ENCODE measurements around the gene RARS2. TPM values are rescaled to one million over a fixed set of nuclear protein-coding genes. Genes with fewer than 3 reads are reported as not detected.

The RARS2 gene
- total RNA-seq (10 to 100 TPM; 36.1 to 38.2 TPM), polyA plus RNA-seq (10 to 100 TPM; 23.5 to 26.3 TPM)
- long read RNA-seq, donor 1, transcript RARS2-201 (20 exons, 1,818 nt) = major isoform, 86 of 218 reads
- long read RNA-seq, donor 1, partial matches to known transcripts = 15 of 218 reads
- long read RNA-seq, donor 1, other reads (novel, unspliced or antisense) = 117 of 218 reads
- long read RNA-seq, donor 2, transcript RARS2-201 (20 exons, 1,818 nt) = major isoform, 11 of 46 reads
- long read RNA-seq, donor 2, partial matches to known transcripts = 15 of 46 reads
- long read RNA-seq, donor 2, other reads (novel, unspliced or antisense) = 20 of 46 reads

- ATAC-seq (ENCODE audit: low FRiP score) = peak; percentile 100
- peak within 1 kb of the TSS; percentile 86 to 96 for H3K4me3 ChIP-seq (ENCODE audit: low read length in 2 of 2)
- peaks cover 2 to 14% of the 10 kb centered on the region in 2 donors for H3K4me1 ChIP-seq (ENCODE audit: control insufficient read depth in 1 of 2, insufficient read depth in 2 of 2, low read length in 2 of 2)
- no peaks in the 10 kb centered on the region for H3K36me3 ChIP-seq (ENCODE audit: control insufficient read depth in 1 of 2, insufficient read depth in 2 of 2, low read length in 1 of 2)
- H3K27ac ChIP-seq (ENCODE audit: low read depth in 1 of 2, low read length in 2 of 2) = peak within 1 kb of the TSS in 1 of 2 donors; percentile 56
- 0 to 1% methylated on average over 49 of the region's 49 CpGs for WGBS, 2 donors
- peak; percentile 98 to 99 for DNase-seq
- no peaks in the 10 kb centered on the region for H3K27me3 ChIP-seq (ENCODE audit: control insufficient read depth in 1 of 2, insufficient read depth in 2 of 2, low read length in 1 of 2)
- no peaks in the 10 kb centered on the region for H3K9me3 ChIP-seq (ENCODE audit: control insufficient read depth, low read length)
- intact Hi-C loops (cut with DNase I) = loop anchor here (5.0 to 10.0 kb wide), 2 partner anchors 112 to 115 kb away; partner anchors contain the start of gene AKIRIN2 (in 2 of the 2)
Observed at GRCh38 chr6:87589693-87590416, at the start of gene RARS2, which contains the start of gene ORC3. TSS of gene RARS2 (minus strand) at chr6:87589987. CDS start at chr6:87589957, 30 bp downstream. TSS of gene ORC3 (plus strand) at chr6:87590135. CDS start at chr6:87590169, 34 bp downstream.

- WGBS, 2 donors = 88 to 98% methylated on average over 3 to 4 of the region's 4 CpGs
- intact Hi-C loops (cut with DNase I) = no loop called here
Observed at GRCh38 chr6:87639373-87639772, 49.6 kb upstream of the RARS2 start.

GRCh38 chr6:87637106-87637505 lies 47.3 kb upstream of the RARS2 start:
- H3K4me3 ChIP-seq (ENCODE audit: low read length in 2 of 2) = no peak overlapping the region
- peaks cover 0 to 1% of the 10 kb centered on the region in 2 donors for H3K36me3 ChIP-seq (ENCODE audit: control insufficient read depth in 1 of 2, insufficient read depth in 2 of 2, low read length in 1 of 2)
- ATAC-seq (ENCODE audit: low FRiP score) (no peak), DNase-seq (no peak)
- 97 to 98% methylated on average over 1 of the region's 1 CpG for WGBS, 2 donors
- intact Hi-C loops (cut with DNase I) = no loop called here
- no peaks in the 10 kb centered on the region for H3K27me3 ChIP-seq (ENCODE audit: control insufficient read depth in 1 of 2, insufficient read depth in 2 of 2, low read length in 1 of 2)
- no peaks in the 10 kb centered on the region for H3K9me3 ChIP-seq (ENCODE audit: control insufficient read depth, low read length)
- H3K27ac ChIP-seq (ENCODE audit: low read depth in 1 of 2, low read length in 2 of 2) = no peak overlapping the region
- no peaks in the 10 kb centered on the region for H3K4me1 ChIP-seq (ENCODE audit: control insufficient read depth in 1 of 2, insufficient read depth in 2 of 2, low read length in 2 of 2)

More at GRCh38 chr6:87639373-87639772, 49.6 kb upstream of the RARS2 start:
- DNase-seq = no peak
- no peak for ATAC-seq (ENCODE audit: low FRiP score)
- no peaks in the 10 kb centered on the region for H3K27me3 ChIP-seq (ENCODE audit: control insufficient read depth in 1 of 2, insufficient read depth in 2 of 2, low read length in 1 of 2)
- H3K36me3 ChIP-seq (ENCODE audit: control insufficient read depth in 1 of 2, insufficient read depth in 2 of 2, low read length in 1 of 2) = peaks cover 0 to 1% of the 10 kb centered on the region in 2 donors
- H3K27ac ChIP-seq (ENCODE audit: low read depth in 1 of 2, low read length in 2 of 2) = no peak overlapping the region
- H3K9me3 ChIP-seq (ENCODE audit: control insufficient read depth, low read length) = no peaks in the 10 kb centered on the region
- H3K4me1 ChIP-seq (ENCODE audit: control insufficient read depth in 1 of 2, insufficient read depth in 2 of 2, low read length in 2 of 2) = no peaks in the 10 kb centered on the region
- H3K4me3 ChIP-seq (ENCODE audit: low read length in 2 of 2) = no peak overlapping the region

- 32 to 38% methylated on average over 1 of the region's 1 CpG for WGBS, 2 donors
- Histone ChIP-seq H3K27me3 (ENCODE audit: control insufficient read depth in 1 of 2, insufficient read depth in 2 of 2, low read length in 1 of 2) (no peaks in the 10 kb centered on the region), H3K36me3 (ENCODE audit: control insufficient read depth in 1 of 2, insufficient read depth in 2 of 2, low read length in 1 of 2) (peaks cover 0 to 1% of the 10 kb centered on the region in 2 donors), H3K4me1 (ENCODE audit: control insufficient read depth in 1 of 2, insufficient read depth in 2 of 2, low read length in 2 of 2) (no peaks in the 10 kb centered on the region), H3K27ac (ENCODE audit: low read depth in 1 of 2, low read length in 2 of 2) (no peak overlapping the region), H3K9me3 (ENCODE audit: control insufficient read depth, low read length) (no peaks in the 10 kb centered on the region), H3K4me3 (ENCODE audit: low read length in 2 of 2) (no peak overlapping the region)
- no peak for DNase-seq
- intact Hi-C loops (cut with DNase I) = no loop called here
- ATAC-seq (ENCODE audit: low FRiP score) = no peak
Observed at GRCh38 chr6:87636315-87636714, 46.5 kb upstream of the RARS2 start.

DNA sequence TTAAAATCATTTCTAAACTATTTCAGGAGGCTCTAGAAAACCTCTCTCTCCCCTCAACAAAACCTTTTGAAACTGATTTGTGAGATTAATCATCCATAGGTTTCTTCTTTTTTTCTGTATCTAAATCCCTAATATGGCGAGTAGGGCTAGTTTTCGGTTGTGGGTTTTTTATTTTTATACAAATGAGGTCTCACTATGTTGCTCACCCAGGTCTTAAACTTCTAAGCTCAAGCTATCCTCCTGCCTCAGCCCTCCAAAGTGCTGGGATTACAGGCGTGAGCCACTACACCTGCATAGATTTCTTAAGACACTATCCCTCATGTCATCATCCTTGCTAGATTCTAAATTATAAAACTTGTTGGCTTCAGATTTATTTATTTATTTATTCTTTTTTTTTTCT lies 44.1 kb upstream of the RARS2 start:
- no peak for DNase-seq
- Histone ChIP-seq H3K27ac (ENCODE audit: low read depth in 1 of 2, low read length in 2 of 2) (no peak overlapping the region), H3K9me3 (ENCODE audit: control insufficient read depth, low read length) (no peaks in the 10 kb centered on the region), H3K27me3 (ENCODE audit: control insufficient read depth in 1 of 2, insufficient read depth in 2 of 2, low read length in 1 of 2) (no peaks in the 10 kb centered on the region), H3K4me3 (ENCODE audit: low read length in 2 of 2) (no peak overlapping the region), H3K36me3 (ENCODE audit: control insufficient read depth in 1 of 2, insufficient read depth in 2 of 2, low read length in 1 of 2) (peaks cover 0 to 1% of the 10 kb centered on the region in 2 donors), H3K4me1 (ENCODE audit: control insufficient read depth in 1 of 2, insufficient read depth in 2 of 2, low read length in 2 of 2) (no peaks in the 10 kb centered on the region)
- no peak for ATAC-seq (ENCODE audit: low FRiP score)
- WGBS, 2 donors = 94 to 96% methylated on average over 3 of the region's 3 CpGs
- intact Hi-C loops (cut with DNase I) = no loop called here

DNA sequence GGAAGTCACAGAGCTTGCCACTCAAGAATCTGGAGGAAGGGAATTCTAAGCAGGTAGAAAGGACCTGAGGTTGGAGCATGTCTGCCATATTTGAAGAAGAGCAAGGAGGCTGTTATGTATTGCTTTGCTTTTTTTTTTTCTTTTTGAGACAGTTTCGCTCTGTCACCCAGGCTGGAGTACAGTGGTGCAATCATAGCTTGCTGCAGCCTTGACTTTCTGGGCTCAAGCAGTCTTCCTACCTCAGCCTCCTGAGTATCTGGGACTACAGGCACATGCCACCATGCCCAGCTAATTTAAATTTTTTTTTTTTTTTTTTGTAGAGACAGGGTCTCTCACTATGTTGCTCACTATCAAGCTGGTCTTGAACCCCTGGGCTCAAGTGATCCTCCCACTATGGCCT lies 41.0 kb upstream of the RARS2 start:
- Histone ChIP-seq H3K27ac (ENCODE audit: low read depth in 1 of 2, low read length in 2 of 2) (no peak overlapping the region), H3K4me3 (ENCODE audit: low read length in 2 of 2) (no peak overlapping the region), H3K9me3 (ENCODE audit: control insufficient read depth, low read length) (no peaks in the 10 kb centered on the region), H3K27me3 (ENCODE audit: control insufficient read depth in 1 of 2, insufficient read depth in 2 of 2, low read length in 1 of 2) (no peaks in the 10 kb centered on the region), H3K4me1 (ENCODE audit: control insufficient read depth in 1 of 2, insufficient read depth in 2 of 2, low read length in 2 of 2) (no peaks in the 10 kb centered on the region), H3K36me3 (ENCODE audit: control insufficient read depth in 1 of 2, insufficient read depth in 2 of 2, low read length in 1 of 2) (peaks cover 0 to 3% of the 10 kb centered on the region in 2 donors)
- no peak for ATAC-seq (ENCODE audit: low FRiP score)
- intact Hi-C loops (cut with DNase I) = no loop called here
- no peak for DNase-seq
- 100% methylated on average over 1 of the region's 1 CpG for WGBS, 2 donors

DNA sequence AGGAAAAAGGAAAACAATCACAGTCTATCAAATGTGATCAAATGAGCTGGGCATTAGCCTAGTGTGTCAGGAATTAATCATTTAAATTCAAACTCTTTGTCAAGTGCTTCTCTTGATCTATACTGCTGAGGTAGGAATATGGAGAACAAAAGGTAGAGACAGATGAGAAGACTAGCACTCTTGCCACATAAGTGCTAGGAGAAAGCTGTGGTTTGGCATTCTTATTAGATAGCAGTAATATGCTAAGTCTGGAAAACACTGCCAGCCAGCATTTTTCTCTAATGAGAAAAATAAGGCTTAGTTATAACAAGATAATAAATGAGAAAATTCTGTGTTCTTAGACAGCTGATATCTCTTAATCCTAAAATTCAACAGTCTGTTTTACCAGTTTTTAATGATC lies 39.1 kb upstream of the RARS2 start:
- ATAC-seq (ENCODE audit: low FRiP score) (no peak), DNase-seq (no peak)
- no peak overlapping the region for H3K27ac ChIP-seq (ENCODE audit: low read depth in 1 of 2, low read length in 2 of 2)
- H3K27me3 ChIP-seq (ENCODE audit: control insufficient read depth in 1 of 2, insufficient read depth in 2 of 2, low read length in 1 of 2) = no peaks in the 10 kb centered on the region
- no peak overlapping the region for H3K4me3 ChIP-seq (ENCODE audit: low read length in 2 of 2)
- H3K36me3 ChIP-seq (ENCODE audit: control insufficient read depth in 1 of 2, insufficient read depth in 2 of 2, low read length in 1 of 2) = peaks cover 0 to 3% of the 10 kb centered on the region in 2 donors
- no peaks in the 10 kb centered on the region for H3K9me3 ChIP-seq (ENCODE audit: control insufficient read depth, low read length)
- intact Hi-C loops (cut with DNase I) = no loop called here
- no peaks in the 10 kb centered on the region for H3K4me1 ChIP-seq (ENCODE audit: control insufficient read depth in 1 of 2, insufficient read depth in 2 of 2, low read length in 2 of 2)

- Histone ChIP-seq H3K9me3 (ENCODE audit: control insufficient read depth, low read length) (no peaks in the 10 kb centered on the region), H3K4me3 (ENCODE audit: low read length in 2 of 2) (no peak overlapping the region), H3K4me1 (ENCODE audit: control insufficient read depth in 1 of 2, insufficient read depth in 2 of 2, low read length in 2 of 2) (no peaks in the 10 kb centered on the region), H3K27ac (ENCODE audit: low read depth in 1 of 2, low read length in 2 of 2) (no peak overlapping the region), H3K36me3 (ENCODE audit: control insufficient read depth in 1 of 2, insufficient read depth in 2 of 2, low read length in 1 of 2) (peaks cover 0 to 3% of the 10 kb centered on the region in 2 donors), H3K27me3 (ENCODE audit: control insufficient read depth in 1 of 2, insufficient read depth in 2 of 2, low read length in 1 of 2) (no peaks in the 10 kb centered on the region)
- 72 to 79% methylated on average over 2 of the region's 2 CpGs for whole genome bisulfite sequencing, 2 donors
- intact Hi-C loops (cut with DNase I) = no loop called here
- DNase-seq (no peak), ATAC-seq (ENCODE audit: low FRiP score) (no peak)
Observed at GRCh38 chr6:87628424-87628823, 38.6 kb upstream of the RARS2 start.

Data from aorta (tissue), 5 donors.